Stimulated activated CD8-positive, alpha-beta memory T cell treated with anti-CD3 and anti-CD28 coated beads, Interleukin-15, amount 100 ng/mL, for 4 hours (primary cell): Measurements from ENCODE around the gene TENT4B.

ENCODE experiments used
- DNase-seq, 2 donors: peaks; one replicate each; pipeline ENCODE4 v3.0.0-alpha.2; 2020; ENCODE audit warnings: low read depth in 2 of 2

Gene TENT4B

GRCh38 chr16:50270510-50271147 is 117.5 kb downstream of the TENT4B start:
- no peak for DNase-seq

GRCh38 chr16:50271148-50272041 is 118.3 kb downstream of the TENT4B start:
- no peak for DNase-seq

- no peak for DNase-seq
Measured at GRCh38 chr16:50272111-50272571, 119.0 kb downstream of the TENT4B start.

GRCh38 chr16:50272687-50273381 is 119.7 kb downstream of the TENT4B start:
- DNase-seq: no peak

- DNase-seq: no peak
Measured at GRCh38 chr16:50273382-50273690, 120.2 kb downstream of the TENT4B start.

- no peak for DNase-seq
Measured at GRCh38 chr16:50273888-50274325, 120.8 kb downstream of the TENT4B start.

- DNase-seq: no peak
Measured at GRCh38 chr16:50274326-50275097, 121.4 kb downstream of the TENT4B start.

- no peak for DNase-seq
Measured at GRCh38 chr16:50275098-50275415, 122.0 kb downstream of the TENT4B start.

GRCh38 chr16:50275428-50276325 is 122.6 kb downstream of the TENT4B start:
- DNase-seq: no peak

GRCh38 chr16:50276326-50276640 is 123.2 kb downstream of the TENT4B start:
- DNase-seq: no peak

GRCh38 chr16:50276801-50277555 is 123.9 kb downstream of the TENT4B start:
- DNase-seq: no peak

- no peak for DNase-seq
Measured at GRCh38 chr16:50278251-50278650, 125.1 kb downstream of the TENT4B start.

- no peak for DNase-seq
Measured at GRCh38 chr16:50279504-50279865, 126.4 kb downstream of the TENT4B start.

GRCh38 chr16:50280932-50281331 is 127.8 kb downstream of the TENT4B start:
- no peak for DNase-seq
